Gastrocnemius medialis (tissue), 4 donors: ENCODE measurements around the gene SRGAP3.

Experiments used
- POLR2A ChIP-seq, 2 donors: fragments of 450-650 bp; IDR thresholded peaks; one replicate each; pipeline ENCODE4 v1.6.1; 2017; ENCODE audit warnings: antibody characterized with exemption in 2 of 2, mild to moderate bottlenecking in 2 of 2, moderate library complexity in 2 of 2
- TF ChIP-seq, protein P1 (sequence below), 5 experiments: fragments of 450-650 bp in 3 of 5; fragments of 200-600 bp in 2 of 5; sonication (generic) in 2 of 5; IDR thresholded peaks in 4 of 5; conservative IDR thresholded peaks in 1 of 5; 1 replicate in 4 of 5; 2 replicates in 1 of 5; pipeline ENCODE4 v1.5.1; 2016 to 2019; ENCODE audit warnings: antibody characterized with exemption in 5 of 5, mild to moderate bottlenecking in 3 of 5, moderate library complexity in 3 of 5

DNA sequence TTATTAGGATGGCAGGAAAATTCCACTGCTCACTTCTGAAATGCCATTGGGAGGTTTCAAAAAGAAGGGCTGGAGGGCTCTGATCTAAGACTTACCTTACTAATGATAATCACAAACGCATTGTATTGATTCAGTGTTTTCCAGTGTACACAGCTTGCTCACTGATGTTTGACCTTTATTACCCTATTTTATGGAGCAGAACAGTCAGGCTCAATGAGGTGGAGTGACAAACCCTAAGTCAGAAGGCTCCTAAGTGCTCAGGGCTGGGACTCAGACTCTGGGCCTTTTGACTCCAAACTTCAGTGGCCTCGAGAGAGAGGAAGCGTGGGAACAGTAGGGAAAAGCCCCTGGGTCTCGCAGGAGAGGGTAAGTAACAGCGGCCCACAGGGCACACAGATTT, 265.9 kb downstream of the SRGAP3 start:
- TF ChIP-seq, protein P1, sequence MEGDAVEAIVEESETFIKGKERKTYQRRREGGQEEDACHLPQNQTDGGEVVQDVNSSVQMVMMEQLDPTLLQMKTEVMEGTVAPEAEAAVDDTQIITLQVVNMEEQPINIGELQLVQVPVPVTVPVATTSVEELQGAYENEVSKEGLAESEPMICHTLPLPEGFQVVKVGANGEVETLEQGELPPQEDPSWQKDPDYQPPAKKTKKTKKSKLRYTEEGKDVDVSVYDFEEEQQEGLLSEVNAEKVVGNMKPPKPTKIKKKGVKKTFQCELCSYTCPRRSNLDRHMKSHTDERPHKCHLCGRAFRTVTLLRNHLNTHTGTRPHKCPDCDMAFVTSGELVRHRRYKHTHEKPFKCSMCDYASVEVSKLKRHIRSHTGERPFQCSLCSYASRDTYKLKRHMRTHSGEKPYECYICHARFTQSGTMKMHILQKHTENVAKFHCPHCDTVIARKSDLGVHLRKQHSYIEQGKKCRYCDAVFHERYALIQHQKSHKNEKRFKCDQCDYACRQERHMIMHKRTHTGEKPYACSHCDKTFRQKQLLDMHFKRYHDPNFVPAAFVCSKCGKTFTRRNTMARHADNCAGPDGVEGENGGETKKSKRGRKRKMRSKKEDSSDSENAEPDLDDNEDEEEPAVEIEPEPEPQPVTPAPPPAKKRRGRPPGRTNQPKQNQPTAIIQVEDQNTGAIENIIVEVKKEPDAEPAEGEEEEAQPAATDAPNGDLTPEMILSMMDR (IDR thresholded peaks at IDR 0.05 in 4 of 5, conservative IDR thresholded peaks at IDR 0.05 in 1 of 5) = no peak
- no peak for TF ChIP-seq POLR2A (IDR thresholded peaks at IDR 0.05)
